Adipocyte (in vitro differentiated cells): ENCODE measurements around the gene RAP1GAP2.

ENCODE experiments used
- DNase-seq: peaks from one replicate; pipeline ENCODE4 v3.0.0-alpha.2; 2015; ENCODE audit warnings: low read depth
- H3K27me3 ChIP-seq: replicated peaks from 2 replicates; pipeline ENCODE4 v1.7.0; 2013; ENCODE audit warnings: mild to moderate bottlenecking, low read length, moderate library complexity; ENCODE audit not compliant: control insufficient read depth, insufficient read depth
- H3K36me3 ChIP-seq: 2 replicates; pipeline ENCODE4 v1.7.0; 2013; ENCODE audit warnings: low read length, mild to moderate bottlenecking, moderate library complexity; ENCODE audit not compliant: control insufficient read depth, insufficient read depth, severe bottlenecking
- H3K4me1 ChIP-seq: 2 replicates; pipeline ENCODE4 v1.7.0; 2013; ENCODE audit warnings: mild to moderate bottlenecking, low read length, moderate library complexity; ENCODE audit not compliant: control insufficient read depth, insufficient read depth
- H3K4me3 ChIP-seq: 2 replicates; pipeline ENCODE4 v1.7.0; 2013; ENCODE audit warnings: mild to moderate bottlenecking, low read length, moderate library complexity
- H3K9ac ChIP-seq: 2 replicates; pipeline ENCODE4 v1.7.0; 2013; ENCODE audit warnings: mild to moderate bottlenecking, low read length, moderate library complexity
- H3K9me3 ChIP-seq: 2 replicates; pipeline ENCODE4 v1.7.0; 2013; ENCODE audit warnings: mild to moderate bottlenecking, low read length, moderate library complexity; ENCODE audit not compliant: control insufficient read depth

The RAP1GAP2 gene

DNA sequence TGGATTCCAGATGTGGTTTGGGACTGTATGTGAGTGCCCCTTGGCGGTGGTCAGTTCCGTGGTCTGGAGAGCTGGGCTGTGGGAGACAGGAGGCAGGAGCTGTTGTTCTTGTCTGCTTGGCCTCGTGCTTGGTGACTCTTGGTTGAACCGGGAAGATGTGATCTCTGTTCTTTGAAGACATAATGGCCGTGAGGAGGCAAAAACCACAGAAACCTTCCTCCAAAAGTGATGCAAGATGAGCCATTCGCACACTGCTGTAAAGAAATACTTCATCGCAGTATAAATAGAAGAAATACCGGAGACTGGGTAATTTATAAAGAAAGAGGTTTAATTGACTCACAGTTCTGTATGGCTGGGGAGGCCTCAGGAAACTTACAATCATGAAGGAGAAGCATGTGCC lies 128.8 kb downstream of the RAP1GAP2 start:
- no peak overlapping the region for H3K9ac ChIP-seq
- H3K36me3 ChIP-seq, result no peaks in the 10 kb centered on the region
- peaks cover 11% of the 10 kb centered on the region for H3K4me1 ChIP-seq
- no peak for DNase-seq
- H3K9me3 ChIP-seq, result no peaks in the 10 kb centered on the region
- H3K27me3 ChIP-seq, result peaks cover 14% of the 10 kb centered on the region
- H3K4me3 ChIP-seq, result no peak overlapping the region

DNA sequence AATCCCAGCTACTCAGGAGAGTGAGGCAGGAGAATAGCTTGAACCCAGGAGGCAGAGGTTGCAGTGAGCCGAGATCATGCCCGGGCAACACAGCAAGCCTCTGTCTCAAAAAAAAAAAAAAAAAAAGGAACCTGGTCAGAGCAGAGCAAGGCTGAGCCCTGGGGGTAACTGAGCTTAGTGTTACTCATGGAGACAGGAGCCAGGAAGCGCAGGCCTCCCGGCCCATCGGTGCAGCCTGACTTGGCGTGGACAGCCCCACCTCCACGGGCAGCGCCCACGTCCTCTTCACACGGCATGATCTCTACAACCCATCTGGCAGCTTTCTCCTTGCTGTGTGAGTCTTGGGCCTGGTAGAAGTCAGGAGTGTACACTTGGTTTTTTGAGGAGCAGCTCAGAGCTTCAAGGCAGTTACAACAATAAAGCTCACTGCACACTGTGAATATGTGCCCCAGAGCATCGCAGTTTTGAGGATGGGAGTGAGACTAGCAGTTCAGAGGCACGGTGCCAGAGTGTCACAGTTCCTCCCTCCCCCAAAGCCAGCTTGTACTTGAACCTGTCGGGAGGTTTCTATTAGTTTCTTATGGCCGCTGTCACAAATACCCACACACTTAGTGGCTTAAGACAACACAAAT lies 129.9 kb downstream of the RAP1GAP2 start:
- Histone ChIP-seq H3K36me3 (no peaks in the 10 kb centered on the region), H3K27me3 (peaks cover 14% of the 10 kb centered on the region), H3K9me3 (no peaks in the 10 kb centered on the region), H3K4me1 (peaks cover 11% of the 10 kb centered on the region), H3K9ac (no peak overlapping the region), H3K4me3 (no peak overlapping the region)
- peak; percentile 2 for DNase-seq

DNA sequence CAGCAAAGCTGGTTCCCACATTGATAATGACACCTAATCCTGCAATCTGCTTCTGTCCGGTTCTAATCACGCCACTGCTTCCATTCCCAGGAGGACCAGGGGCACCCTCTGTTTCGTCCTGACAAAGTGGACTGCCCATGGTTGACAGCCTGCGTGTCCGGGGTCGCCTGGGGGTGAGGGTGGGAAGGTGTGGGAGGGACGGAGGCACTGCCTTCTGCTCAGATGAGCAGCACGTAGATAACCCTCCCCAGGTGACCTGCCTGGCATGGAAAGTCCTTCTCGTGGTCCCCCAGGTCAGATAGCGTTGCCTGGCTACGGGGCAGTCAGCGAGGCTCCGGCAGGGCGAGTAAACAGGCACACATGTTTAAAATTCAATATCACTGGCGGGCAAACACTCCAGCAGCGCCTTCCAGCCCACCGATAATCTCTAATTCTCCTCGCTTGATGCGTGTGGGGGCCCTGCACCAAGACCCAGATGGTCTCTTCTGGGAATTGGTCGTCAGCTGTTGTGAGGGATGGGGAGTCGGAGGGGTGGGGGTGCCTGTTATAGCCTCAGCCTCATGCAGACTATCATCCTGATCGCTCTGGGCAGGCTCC lies 132.2 kb downstream of the RAP1GAP2 start:
- DNase-seq, result no peak
- Histone ChIP-seq H3K4me1 (peaks cover 11% of the 10 kb centered on the region), H3K36me3 (no peaks in the 10 kb centered on the region), H3K9ac (no peak overlapping the region), H3K4me3 (no peak overlapping the region), H3K27me3 (peaks cover 17% of the 10 kb centered on the region), H3K9me3 (no peaks in the 10 kb centered on the region)

DNA sequence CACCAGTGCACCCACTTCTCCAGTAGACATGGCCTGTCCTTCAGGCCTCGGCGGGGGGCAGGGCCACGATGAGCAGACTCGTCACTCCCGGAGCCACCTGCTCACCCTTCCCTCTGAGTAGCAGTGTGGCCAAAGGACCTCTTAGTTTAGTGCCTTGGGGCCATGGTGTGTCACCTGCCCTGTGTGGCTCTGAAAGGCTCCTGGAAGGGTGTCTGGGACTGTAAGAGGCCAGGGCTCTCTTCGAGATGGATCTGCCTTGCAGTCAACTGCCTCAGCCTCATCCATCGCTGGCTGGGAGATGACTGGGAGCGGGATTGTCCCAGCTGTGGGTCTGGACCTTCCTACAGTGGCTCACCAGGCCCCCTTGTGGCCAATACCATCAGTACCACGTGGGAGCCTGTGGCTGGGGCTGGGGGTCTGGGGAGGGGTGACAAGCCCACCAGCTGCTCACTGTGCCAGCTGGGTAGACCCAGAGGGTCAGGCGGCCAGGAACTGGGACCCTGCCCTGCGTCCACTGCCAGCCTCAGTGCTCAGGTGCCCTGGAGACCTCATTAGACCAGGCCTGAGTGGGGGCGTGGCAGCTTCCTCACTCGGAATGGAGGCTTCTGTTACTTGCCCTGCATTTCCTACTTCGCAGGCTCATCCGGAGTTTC lies 133.8 kb downstream of the RAP1GAP2 start:
- Histone ChIP-seq H3K36me3 (no peaks in the 10 kb centered on the region), H3K4me1 (no peaks in the 10 kb centered on the region), H3K4me3 (no peak overlapping the region), H3K9ac (no peak overlapping the region), H3K9me3 (no peaks in the 10 kb centered on the region), H3K27me3 (peaks cover 20% of the 10 kb centered on the region)
- no peak for DNase-seq

DNA sequence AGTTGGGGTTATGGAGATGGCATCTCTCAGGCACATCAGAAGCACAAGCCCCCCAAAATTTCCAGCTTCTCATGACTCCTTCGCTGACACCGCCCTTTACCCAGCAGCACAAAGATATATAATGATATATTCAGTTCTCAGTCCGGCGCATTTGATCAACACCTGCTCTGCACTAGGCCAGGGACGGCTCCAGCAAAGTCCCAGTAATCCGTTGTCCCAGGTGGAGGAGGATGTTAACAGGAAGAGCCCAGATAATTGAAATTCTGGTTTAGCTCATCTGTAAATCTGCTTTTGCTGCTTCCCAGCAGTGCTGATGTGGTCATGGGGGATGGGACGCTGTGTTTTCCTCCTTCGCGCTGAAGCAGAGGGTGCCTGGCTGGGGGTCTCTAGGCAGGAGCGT lies 135.6 kb downstream of the RAP1GAP2 start:
- Histone ChIP-seq H3K9me3 (no peaks in the 10 kb centered on the region), H3K27me3 (peaks cover 20% of the 10 kb centered on the region), H3K4me3 (no peak overlapping the region)

DNA sequence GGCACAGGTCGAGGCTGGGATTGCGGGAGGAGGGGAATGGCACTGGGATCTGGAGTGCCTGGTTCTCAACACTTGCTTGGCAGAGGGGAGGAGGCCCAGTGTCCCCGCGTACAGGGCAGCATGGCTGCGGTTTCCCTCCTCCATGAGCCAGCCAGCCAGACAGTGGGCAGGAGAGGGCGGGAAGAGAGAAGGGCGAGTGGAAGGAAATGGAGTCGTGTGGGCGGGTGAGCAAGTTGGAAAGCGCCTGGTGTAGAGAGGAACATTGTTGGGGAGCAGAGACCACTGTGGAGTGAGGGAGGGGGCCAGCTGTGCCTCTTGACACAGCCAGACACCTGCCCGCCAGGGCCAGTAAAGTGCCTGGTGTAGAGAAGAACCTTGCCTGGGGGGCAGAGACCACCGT lies 136.7 kb downstream of the RAP1GAP2 start:
- no peaks in the 10 kb centered on the region for H3K9me3 ChIP-seq
- no peak overlapping the region for H3K4me3 ChIP-seq
- H3K9ac ChIP-seq, result no peak overlapping the region
- H3K36me3 ChIP-seq, result no peaks in the 10 kb centered on the region
- DNase-seq, result no peak
- H3K27me3 ChIP-seq, result peaks cover 16% of the 10 kb centered on the region
- peaks cover 7% of the 10 kb centered on the region for H3K4me1 ChIP-seq

More for the DNA sequence above, 135.6 kb downstream of the RAP1GAP2 start:
- DNase-seq, result no peak
- H3K36me3 ChIP-seq, result no peaks in the 10 kb centered on the region
- H3K9ac ChIP-seq, result no peak overlapping the region
- H3K4me1 ChIP-seq, result no peaks in the 10 kb centered on the region

DNA sequence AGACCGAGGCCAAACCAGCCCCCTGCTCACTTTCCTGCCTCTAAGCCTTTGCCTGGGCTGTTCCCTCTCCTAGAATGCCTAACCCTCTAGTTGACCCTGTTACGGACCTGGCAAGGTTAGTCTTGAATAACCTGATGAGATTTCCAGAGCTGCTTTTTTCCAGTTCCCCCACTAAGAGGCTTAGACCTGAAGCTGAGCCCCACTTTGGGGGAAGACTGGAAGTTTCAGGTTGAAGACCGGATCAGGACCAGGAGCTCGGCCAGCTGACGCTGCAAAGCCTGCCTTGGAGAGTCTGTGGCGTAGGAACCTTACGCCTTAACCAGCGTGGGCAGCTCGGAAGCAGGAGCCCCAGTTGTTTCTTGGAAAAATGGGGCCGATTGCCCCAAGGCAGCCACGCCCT lies 137.4 kb downstream of the RAP1GAP2 start:
- no peak overlapping the region for H3K4me3 ChIP-seq
- H3K36me3 ChIP-seq, result no peaks in the 10 kb centered on the region
- DNase-seq, result no peak
- peaks cover 9% of the 10 kb centered on the region for H3K4me1 ChIP-seq
- peaks cover 11% of the 10 kb centered on the region for H3K27me3 ChIP-seq
- H3K9me3 ChIP-seq, result no peaks in the 10 kb centered on the region
- H3K9ac ChIP-seq, result no peak overlapping the region

DNA sequence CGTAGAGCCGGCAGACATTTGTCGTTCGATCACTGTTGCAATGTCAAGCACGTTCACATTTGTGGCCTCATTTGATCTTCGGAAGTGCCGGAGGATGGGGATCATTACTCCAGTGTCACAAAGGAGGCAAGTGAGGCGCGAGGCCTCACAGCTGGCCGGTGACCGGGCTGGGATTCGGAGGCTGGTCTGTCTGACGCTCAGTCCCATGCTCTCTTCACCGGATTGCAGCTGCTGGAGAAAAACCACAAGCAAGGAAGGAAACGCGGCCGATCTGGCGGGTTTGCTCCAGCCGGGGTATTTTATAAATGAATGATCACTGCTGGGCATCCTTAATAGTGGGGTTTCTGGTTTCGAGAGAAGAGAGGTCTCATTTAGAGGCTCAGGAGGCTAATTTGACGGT lies 139.4 kb downstream of the RAP1GAP2 start:
- Histone ChIP-seq H3K36me3 (no peaks in the 10 kb centered on the region), H3K27me3 (peaks cover 11% of the 10 kb centered on the region), H3K9ac (no peak overlapping the region), H3K4me3 (no peak overlapping the region), H3K9me3 (no peaks in the 10 kb centered on the region), H3K4me1 (peaks cover 17% of the 10 kb centered on the region)
- no peak for DNase-seq

DNA sequence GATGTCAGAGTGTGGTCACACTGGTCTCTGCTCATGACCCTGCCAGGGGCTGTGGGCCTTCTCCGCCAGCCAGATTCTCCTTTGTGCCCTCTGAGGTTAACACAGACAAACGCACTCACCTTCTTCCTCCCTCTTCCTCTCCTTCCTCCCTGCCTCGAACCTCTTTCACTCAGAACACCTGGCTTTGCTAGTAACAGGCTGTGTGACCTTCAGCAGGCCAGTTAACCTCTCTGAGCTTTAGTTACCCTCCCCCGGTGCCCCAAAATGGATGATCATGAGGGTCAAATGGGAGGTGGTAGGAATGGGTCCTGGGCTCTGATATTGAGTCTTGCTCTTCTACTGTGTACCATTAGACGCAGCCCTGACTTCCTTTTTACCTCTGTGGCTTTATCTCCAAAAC lies 140.1 kb downstream of the RAP1GAP2 start:
- H3K27me3 ChIP-seq, result peaks cover 11% of the 10 kb centered on the region
- H3K4me3 ChIP-seq, result no peak overlapping the region
- H3K4me1 ChIP-seq, result peaks cover 19% of the 10 kb centered on the region
- DNase-seq, result no peak
- no peak overlapping the region for H3K9ac ChIP-seq
- H3K9me3 ChIP-seq, result no peaks in the 10 kb centered on the region
- no peaks in the 10 kb centered on the region for H3K36me3 ChIP-seq

DNA sequence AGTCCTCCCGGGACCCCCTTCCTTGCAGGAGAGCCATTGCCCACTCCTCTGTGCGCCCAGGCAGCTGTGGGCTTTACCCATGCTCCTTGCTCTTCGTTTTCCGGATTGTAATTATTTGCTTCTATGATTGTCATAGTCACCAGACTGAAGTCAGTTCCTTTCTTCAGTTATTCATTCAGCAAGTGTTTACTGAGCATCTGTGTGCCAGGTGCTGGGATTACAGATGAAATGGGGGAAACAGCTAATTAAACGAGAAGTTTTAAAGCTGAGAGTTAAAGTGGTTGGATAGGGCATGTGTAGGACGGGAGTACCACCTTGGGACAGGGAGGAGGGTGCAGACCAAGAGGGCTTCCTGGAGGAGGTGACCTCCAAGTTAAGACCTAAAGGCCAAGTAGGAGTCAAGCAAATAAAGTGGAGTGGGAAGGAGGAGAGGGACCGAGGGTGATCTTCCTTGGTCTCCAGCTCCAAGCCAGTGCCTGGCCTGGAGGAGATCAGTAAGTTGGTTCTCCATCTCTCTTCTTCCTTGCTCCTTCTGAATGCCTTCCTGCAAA lies 140.6 kb downstream of the RAP1GAP2 start:
- no peak overlapping the region for H3K4me3 ChIP-seq
- no peaks in the 10 kb centered on the region for H3K9me3 ChIP-seq
- H3K4me1 ChIP-seq, result peaks cover 19% of the 10 kb centered on the region
- H3K27me3 ChIP-seq, result peaks cover 11% of the 10 kb centered on the region
- no peak for DNase-seq
- no peak overlapping the region for H3K9ac ChIP-seq
- no peaks in the 10 kb centered on the region for H3K36me3 ChIP-seq

DNA sequence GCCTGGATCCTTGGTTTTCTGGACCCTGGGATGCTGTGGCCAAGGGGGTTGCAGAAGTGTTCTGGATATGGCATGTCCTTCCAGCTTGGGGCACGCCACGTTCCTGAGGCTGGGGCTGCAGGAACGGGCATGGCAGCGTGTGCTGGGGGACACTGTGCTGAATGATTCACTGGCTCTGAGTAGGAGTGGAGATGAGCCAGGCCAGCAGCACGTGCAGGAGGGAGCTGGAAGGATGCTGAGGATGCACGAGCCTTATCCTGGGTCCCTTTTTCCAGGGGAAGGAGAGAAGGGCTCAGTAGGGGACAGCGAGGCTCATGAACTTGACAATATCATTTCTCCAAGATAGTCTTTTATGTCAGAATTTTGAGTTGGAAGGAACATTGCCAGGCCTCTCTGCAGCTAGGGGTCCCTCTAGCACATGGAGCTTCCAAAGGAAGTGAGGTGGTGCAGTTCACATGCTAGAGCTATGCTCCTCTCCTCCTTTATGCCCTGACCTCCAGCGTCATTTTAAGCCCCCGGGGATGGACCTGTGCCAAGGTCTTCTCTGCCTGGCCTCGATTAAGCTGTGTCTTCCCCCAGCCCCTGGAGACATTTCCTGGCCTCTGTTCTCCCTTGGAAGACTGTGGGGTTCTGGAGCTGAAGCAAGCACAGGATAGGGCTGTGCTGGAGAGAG lies 141.2 kb downstream of the RAP1GAP2 start:
- peaks cover 19% of the 10 kb centered on the region for H3K4me1 ChIP-seq
- H3K9me3 ChIP-seq, result no peaks in the 10 kb centered on the region
- no peak overlapping the region for H3K4me3 ChIP-seq
- no peaks in the 10 kb centered on the region for H3K36me3 ChIP-seq
- H3K9ac ChIP-seq, result no peak overlapping the region
- H3K27me3 ChIP-seq, result peaks cover 11% of the 10 kb centered on the region
- no peak for DNase-seq
